Putamen (tissue), 1 donor: ENCODE results near the gene ST3GAL4.
"Not testable (repeated sequence)": the region's sequence is repeated elsewhere in the genome, so short reads cannot be mapped to it uniquely, and the experiment has no call there.

Source experiments
- DNase-seq: peaks from one replicate; pipeline ENCODE4 v3.0.0-alpha.2; 2016; ENCODE audit warnings: low spot score

The ST3GAL4 gene

GRCh38 chr11:126387857-126388256 lies 32.4 kb downstream of the ST3GAL4 start:
- DNase-seq: no peak

- no peak for DNase-seq
These were observed 34.9 kb downstream of the ST3GAL4 start for GRCh38 chr11:126390272-126390867.

- DNase-seq: no peak
These were observed 35.9 kb downstream of the ST3GAL4 start for GRCh38 chr11:126391286-126391954.

- peak; percentile 67 for DNase-seq
These were observed 36.6 kb downstream of the ST3GAL4 start for GRCh38 chr11:126391970-126392632.

- no peak for DNase-seq
These were observed 37.1 kb downstream of the ST3GAL4 start for GRCh38 chr11:126392633-126393013.

GRCh38 chr11:126393143-126393542 lies 37.7 kb downstream of the ST3GAL4 start:
- DNase-seq: no peak

GRCh38 chr11:126394036-126394435 lies 38.5 kb downstream of the ST3GAL4 start:
- no peak for DNase-seq

GRCh38 chr11:126394634-126395072 lies 39.2 kb downstream of the ST3GAL4 start:
- peak; percentile 37 for DNase-seq

GRCh38 chr11:126395784-126396183 lies 40.3 kb downstream of the ST3GAL4 start:
- not testable (repeated sequence) for DNase-seq

GRCh38 chr11:126396266-126396665 lies 40.8 kb downstream of the ST3GAL4 start:
- DNase-seq: not testable (repeated sequence)

GRCh38 chr11:126396965-126397364 lies 41.5 kb downstream of the ST3GAL4 start:
- DNase-seq: no peak

GRCh38 chr11:126398296-126398695 lies 42.8 kb downstream of the ST3GAL4 start:
- DNase-seq: no peak

- no peak for DNase-seq
These were observed 43.2 kb downstream of the ST3GAL4 start for GRCh38 chr11:126398721-126399120.

GRCh38 chr11:126400019-126400418 lies 44.5 kb downstream of the ST3GAL4 start:
- no peak for DNase-seq

- DNase-seq: no peak
These were observed 45.0 kb downstream of the ST3GAL4 start for GRCh38 chr11:126400479-126400878.

- DNase-seq: no peak
These were observed 47.6 kb downstream of the ST3GAL4 start for GRCh38 chr11:126403022-126403581.

GRCh38 chr11:126403658-126404057 lies 48.2 kb downstream of the ST3GAL4 start:
- no peak for DNase-seq

GRCh38 chr11:126404367-126404766 lies 48.9 kb downstream of the ST3GAL4 start:
- DNase-seq: no peak

GRCh38 chr11:126405374-126405773 lies 49.9 kb downstream of the ST3GAL4 start:
- DNase-seq: no peak

GRCh38 chr11:126405906-126406305 lies 50.4 kb downstream of the ST3GAL4 start:
- no peak for DNase-seq

- DNase-seq: no peak
These were observed 50.9 kb downstream of the ST3GAL4 start for GRCh38 chr11:126406368-126406767.

- DNase-seq: no peak
These were observed 51.6 kb downstream of the ST3GAL4 start for GRCh38 chr11:126407101-126407521.
